ENCODE results near the gene ATP2B3. TPM values are rescaled to one million over a fixed set of nuclear protein-coding genes. Genes with fewer than 3 reads are reported as not detected.

The ATP2B3 gene
- total and polyA plus RNA-seq, 2 experiments from 2014 or later: 0.17 TPM; not detected in 1

DNA sequence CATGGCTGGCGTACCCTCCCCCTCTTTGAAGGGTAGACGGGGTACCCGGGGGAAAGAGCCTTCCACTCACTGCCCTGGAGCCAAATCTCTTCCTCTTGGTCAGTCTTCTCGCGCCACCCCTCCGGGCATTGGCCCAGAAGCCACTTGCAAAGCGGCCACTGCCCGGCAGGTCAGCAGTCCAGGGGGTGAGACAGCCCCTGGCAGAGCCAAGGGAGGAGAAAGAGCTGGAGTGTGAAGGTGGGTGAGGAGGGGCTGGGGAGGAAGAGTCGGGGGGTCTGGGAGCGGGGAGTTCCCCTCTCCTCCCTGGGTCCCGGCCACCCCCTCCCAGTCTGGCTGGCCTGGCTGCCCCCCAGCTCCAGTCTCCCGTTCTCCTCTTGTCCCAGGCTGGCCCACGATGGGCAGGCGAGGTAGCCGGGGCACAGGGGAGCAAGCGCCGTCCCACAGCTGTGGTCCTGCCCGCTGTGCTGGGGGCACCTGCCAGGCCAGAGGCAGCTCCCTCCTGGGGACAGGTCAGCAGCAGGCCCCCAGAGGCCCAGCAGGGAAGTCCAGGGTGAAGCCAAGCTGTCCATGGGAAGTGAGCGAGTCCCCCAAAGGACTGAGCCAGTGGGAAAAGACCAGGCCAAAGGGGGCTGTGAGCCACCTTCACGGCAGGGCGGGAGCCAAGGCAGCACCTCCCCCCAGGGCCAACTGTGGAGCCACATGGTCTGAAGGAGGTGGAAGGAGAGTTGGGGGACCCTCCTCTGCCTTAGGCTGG lies 108.0 kb downstream of the ATP2B3 start:
- Mint-ChIP-seq H3K36me3 (ENCODE audit: low read depth) (no peaks in the 10 kb centered on the region), H3K4me3 (no peak overlapping the region), H3K9me3 (no peaks in the 10 kb centered on the region), H3K27me3 (ENCODE audit: insufficient read depth, low read depth, poor library complexity) (peaks cover 3% of the 10 kb centered on the region), H3K27ac (no peak overlapping the region), H3K4me1 (peaks cover 2% of the 10 kb centered on the region; the same call in 1 of the 3 replicates)
- DNase-seq (ENCODE audit: low spot score): no peak
- H3K4me2 ChIP-seq: no peak overlapping the region
- no peaks in the 10 kb centered on the region for H3K9me2 ChIP-seq (ENCODE audit: insufficient read depth)
- no peak overlapping the region for H3K4me3 ChIP-seq
- H3K27ac ChIP-seq (ENCODE audit: low read depth): no peak overlapping the region
- no peaks in the 10 kb centered on the region for H3K79me2 ChIP-seq (replicated peaks; ENCODE audit: insufficient read depth)
- H3K36me3 ChIP-seq (ENCODE audit: insufficient read depth): no peaks in the 10 kb centered on the region
- TF ChIP-seq ETS1 (IDR thresholded peaks at IDR 0.05): no peak
- no peak for TF ChIP-seq ZNF331 (CRISPR knock-in tag; IDR thresholded peaks at IDR 0.05; ENCODE audit: low read depth)
- no peak for TF ChIP-seq JUNB (IDR thresholded peaks at IDR 0.05; ENCODE audit: unreplicated experiment)
- no peaks in the 10 kb centered on the region for H3K27me3 ChIP-seq (ENCODE audit: insufficient read depth)
- no peaks in the 10 kb centered on the region for H3K4me1 ChIP-seq (ENCODE audit: insufficient read depth)
- ATAC-seq: no peak
- no peak overlapping the region for H2AFZ ChIP-seq
- H3F3A ChIP-seq (replicated peaks; ENCODE audit: low read depth): no peaks in the 10 kb centered on the region
- no peaks in the 10 kb centered on the region for H4K20me1 ChIP-seq (replicated peaks; ENCODE audit: insufficient read depth)

DNA sequence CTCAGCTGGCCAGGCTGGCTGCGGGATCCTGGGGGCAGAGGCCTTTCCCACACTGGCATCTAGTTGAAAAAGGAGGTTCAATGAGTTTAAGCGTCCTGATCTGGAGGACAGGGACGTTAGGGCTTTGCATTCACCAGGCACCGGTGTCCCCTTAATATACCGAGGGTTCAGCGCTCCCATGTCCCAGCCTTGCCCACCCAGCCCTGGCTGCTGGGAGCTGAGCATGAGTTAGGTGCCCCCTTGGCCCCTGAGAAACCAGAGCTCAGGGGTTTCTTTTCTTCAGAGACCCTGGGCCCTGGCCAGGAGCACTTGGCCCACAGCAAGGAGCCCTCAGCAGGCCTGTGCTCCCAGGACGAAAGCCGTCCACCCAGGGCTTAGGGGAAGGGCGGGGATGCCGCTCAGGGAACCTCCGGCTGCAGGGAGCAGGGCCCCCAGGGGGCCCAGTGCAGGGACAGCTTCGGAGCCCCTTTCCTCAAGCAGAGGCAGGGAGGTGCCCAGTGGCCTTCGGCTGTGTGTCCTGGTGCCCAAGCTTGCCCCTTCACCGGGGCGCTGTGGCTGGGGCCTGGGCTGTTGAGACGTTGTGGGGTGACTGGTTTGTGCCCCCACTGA lies 108.7 kb downstream of the ATP2B3 start:
- no peak overlapping the region for H3K4me2 ChIP-seq

GRCh38 chrX:153626863-153627674 lies 109.6 kb downstream of the ATP2B3 start:
- Histone ChIP-seq H3K27ac (ENCODE audit: low read depth) (no peak overlapping the region), H2AFZ (no peak overlapping the region), H4K20me1 (replicated peaks; ENCODE audit: insufficient read depth) (no peaks in the 10 kb centered on the region), H3K4me1 (ENCODE audit: insufficient read depth) (no peaks in the 10 kb centered on the region), H3K9me2 (ENCODE audit: insufficient read depth) (no peaks in the 10 kb centered on the region), H3K79me2 (replicated peaks; ENCODE audit: insufficient read depth) (no peaks in the 10 kb centered on the region), H3K4me2 (no peak overlapping the region), H3K4me3 (no peak overlapping the region), H3F3A (replicated peaks; ENCODE audit: low read depth) (no peaks in the 10 kb centered on the region), H3K27me3 (ENCODE audit: insufficient read depth) (no peaks in the 10 kb centered on the region), H3K36me3 (ENCODE audit: insufficient read depth) (no peaks in the 10 kb centered on the region)
- Mint-ChIP-seq H3K9me3 (no peaks in the 10 kb centered on the region), H3K4me1 (peaks cover 2% of the 10 kb centered on the region; the same call in 1 of the 3 replicates), H3K27ac (no peak overlapping the region), H3K4me3 (no peak overlapping the region), H3K27me3 (ENCODE audit: insufficient read depth, low read depth, poor library complexity) (peaks cover 3% of the 10 kb centered on the region), H3K36me3 (ENCODE audit: low read depth) (no peaks in the 10 kb centered on the region)
- ATAC-seq (no peak), DNase-seq (ENCODE audit: low spot score) (no peak)
- TF ChIP-seq EZH2phosphoT487 (IDR thresholded peaks at IDR 0.05; ENCODE audit: unreplicated experiment) (no peak), NANOG (IDR thresholded peaks at IDR 0.05; ENCODE audit: borderline replicate concordance) (no peak), STAT1 (IDR thresholded peaks at IDR 0.05; ENCODE audit: unreplicated experiment) (no peak), REST (IDR thresholded peaks at IDR 0.05; ENCODE audit: unreplicated experiment) (no peak), ETS1 (IDR thresholded peaks at IDR 0.05) (no peak), CTCF (conservative IDR thresholded peaks at IDR 0.05; ENCODE audit: low read depth in 2 of 2) (no peak)

More for the DNA sequence above, 108.7 kb downstream of the ATP2B3 start:
- DNase-seq (ENCODE audit: low spot score) (no peak), ATAC-seq (no peak)
- no peaks in the 10 kb centered on the region for H3K9me2 ChIP-seq (ENCODE audit: insufficient read depth)
- no peaks in the 10 kb centered on the region for H3K79me2 ChIP-seq (replicated peaks; ENCODE audit: insufficient read depth)
- no peaks in the 10 kb centered on the region for H4K20me1 ChIP-seq (replicated peaks; ENCODE audit: insufficient read depth)
- H3K36me3 ChIP-seq (ENCODE audit: insufficient read depth): no peaks in the 10 kb centered on the region
- no peak for TF ChIP-seq JUNB (IDR thresholded peaks at IDR 0.05; ENCODE audit: unreplicated experiment)
- Mint-ChIP-seq H3K4me1 (peaks cover 2% of the 10 kb centered on the region; the same call in 1 of the 3 replicates), H3K36me3 (ENCODE audit: low read depth) (no peaks in the 10 kb centered on the region), H3K27me3 (ENCODE audit: insufficient read depth, low read depth, poor library complexity) (peaks cover 3% of the 10 kb centered on the region), H3K4me3 (no peak overlapping the region), H3K27ac (no peak overlapping the region), H3K9me3 (no peaks in the 10 kb centered on the region)
- no peak overlapping the region for H3K27ac ChIP-seq (ENCODE audit: low read depth)
- no peaks in the 10 kb centered on the region for H3F3A ChIP-seq (replicated peaks; ENCODE audit: low read depth)
- H3K27me3 ChIP-seq (ENCODE audit: insufficient read depth): no peaks in the 10 kb centered on the region
- H3K4me1 ChIP-seq (ENCODE audit: insufficient read depth): no peaks in the 10 kb centered on the region
- no peak overlapping the region for H3K4me3 ChIP-seq
- H2AFZ ChIP-seq: no peak overlapping the region

Measured in GM23338 (cell line).